SU-DHL-6 (cell line): Measurements from ENCODE around the gene RAI1.

Experiments
- EZH2phosphoT487 ChIP-seq: fragments of 200-600 bp; sonication (generic), shearing (Covaris generic); conservative IDR thresholded peaks from 2 replicates; pipeline ENCODE4 v1.6.1; 2018; ENCODE audit warnings: mild to moderate bottlenecking, antibody characterized with exemption, low read length, moderate library complexity, mixed read lengths
- TF ChIP-seq, protein P1 (sequence below): fragments of 200-600 bp; sonication (generic); IDR thresholded peaks from one replicate; pipeline ENCODE4 v1.5.1; 2017; ENCODE audit warnings: antibody characterized with exemption, mild to moderate bottlenecking, low read length, moderate library complexity; ENCODE audit not compliant: insufficient read depth, poor library complexity, severe bottlenecking

- no peak for TF ChIP-seq EZH2phosphoT487
- TF ChIP-seq, protein P1, sequence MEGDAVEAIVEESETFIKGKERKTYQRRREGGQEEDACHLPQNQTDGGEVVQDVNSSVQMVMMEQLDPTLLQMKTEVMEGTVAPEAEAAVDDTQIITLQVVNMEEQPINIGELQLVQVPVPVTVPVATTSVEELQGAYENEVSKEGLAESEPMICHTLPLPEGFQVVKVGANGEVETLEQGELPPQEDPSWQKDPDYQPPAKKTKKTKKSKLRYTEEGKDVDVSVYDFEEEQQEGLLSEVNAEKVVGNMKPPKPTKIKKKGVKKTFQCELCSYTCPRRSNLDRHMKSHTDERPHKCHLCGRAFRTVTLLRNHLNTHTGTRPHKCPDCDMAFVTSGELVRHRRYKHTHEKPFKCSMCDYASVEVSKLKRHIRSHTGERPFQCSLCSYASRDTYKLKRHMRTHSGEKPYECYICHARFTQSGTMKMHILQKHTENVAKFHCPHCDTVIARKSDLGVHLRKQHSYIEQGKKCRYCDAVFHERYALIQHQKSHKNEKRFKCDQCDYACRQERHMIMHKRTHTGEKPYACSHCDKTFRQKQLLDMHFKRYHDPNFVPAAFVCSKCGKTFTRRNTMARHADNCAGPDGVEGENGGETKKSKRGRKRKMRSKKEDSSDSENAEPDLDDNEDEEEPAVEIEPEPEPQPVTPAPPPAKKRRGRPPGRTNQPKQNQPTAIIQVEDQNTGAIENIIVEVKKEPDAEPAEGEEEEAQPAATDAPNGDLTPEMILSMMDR = no peak
These were observed 44.6 kb downstream of the RAI1 start for GRCh38 chr17:17725752-17726457.
